OCI-LY7 (cell line): ENCODE results near the gene SLC16A12. TPM values are rescaled to one million over a fixed set of nuclear protein-coding genes. Genes with fewer than 3 reads are reported as not detected.

Experiments used
- BruUV-seq: library from RNA; stranded (reverse); fragments of 400-500 nt; replicated peaks from 2 replicates; lab custom pipeline; 2021; lab: Mats Ljungman, UMichigan
- CTCF ChIA-PET: fragments of 300-600 bp; sonication (Branson Sonifier 250); formaldehyde crosslinking; loops from one replicate; lab custom pipeline; 2022; ENCODE audit warnings: antibody characterized with exemption; ENCODE audit not compliant: unreplicated experiment; lab: Charles Lee
- POLR2A ChIA-PET: fragments of 300-600 bp; sonication (Branson Sonifier 250); formaldehyde crosslinking; loops from one replicate; lab custom pipeline; 2022; ENCODE audit warnings: antibody characterized with exemption; lab: Charles Lee
- DNase-seq: peaks from one replicate; pipeline ENCODE4 v3.0.0-alpha.2; 2015; ENCODE audit warnings: low spot score
- H2AFZ ChIP-seq: fragments of 200-600 bp; sonication (generic), shearing (Covaris generic); 2 replicates; pipeline ENCODE4 v1.6.1; 2014; ENCODE audit warnings: mild to moderate bottlenecking, antibody characterized with exemption, low read length, moderate library complexity
- H3K27ac ChIP-seq: fragments of 200-600 bp; sonication (generic); 2 replicates; pipeline ENCODE4 v1.5.1; 2014; ENCODE audit warnings: mixed run types, low read depth, mild to moderate bottlenecking, moderate library complexity, low read length, inconsistent platforms; ENCODE audit not compliant: poor library complexity, severe bottlenecking
- H3K36me3 ChIP-seq: fragments of 200-600 bp; sonication (generic); 2 replicates; pipeline ENCODE4 v1.6.1; 2014; ENCODE audit warnings: mild to moderate bottlenecking, antibody characterized with exemption, low read length, moderate library complexity, mixed read lengths; ENCODE audit not compliant: insufficient read depth
- H3K4me1 ChIP-seq: fragments of 200-600 bp; sonication (generic); 2 replicates; pipeline ENCODE4 v1.5.1; 2014; ENCODE audit warnings: mild to moderate bottlenecking, low read length; ENCODE audit not compliant: insufficient read depth, poor library complexity, severe bottlenecking
- H3K4me2 ChIP-seq: fragments of 200-600 bp; sonication (generic); 2 replicates; pipeline ENCODE4 v1.6.1; 2014; ENCODE audit warnings: mild to moderate bottlenecking, low read length
- H3K4me3 ChIP-seq: fragments of 200-600 bp; sonication (generic); 2 replicates; pipeline ENCODE4 v1.5.1; 2014; ENCODE audit warnings: mild to moderate bottlenecking, low read depth, low read length; ENCODE audit not compliant: poor library complexity, severe bottlenecking
- H3K79me2 ChIP-seq: fragments of 200-600 bp; sonication (generic); 2 replicates; pipeline ENCODE4 v1.6.1; 2016; ENCODE audit warnings: low read depth, mild to moderate bottlenecking, low read length, moderate library complexity, mixed read lengths; ENCODE audit not compliant: insufficient read depth
- H3K9me2 ChIP-seq: fragments of 200-600 bp; sonication (generic); 2 replicates; pipeline ENCODE4 v1.6.1; 2016; ENCODE audit warnings: mild to moderate bottlenecking, low read length, mixed read lengths; ENCODE audit not compliant: insufficient read depth
- H3K9me3 ChIP-seq: fragments of 200-600 bp; sonication (generic); 2 replicates; pipeline ENCODE4 v1.6.1; 2014; ENCODE audit warnings: mild to moderate bottlenecking, mixed run types, low read length, mixed read lengths
- H4K20me1 ChIP-seq: fragments of 200-600 bp; sonication (generic); 2 replicates; pipeline ENCODE4 v1.6.1; 2014; ENCODE audit warnings: mild to moderate bottlenecking, antibody characterized with exemption, low read length, moderate library complexity, mixed read lengths; ENCODE audit not compliant: insufficient read depth
- EZH2phosphoT487 ChIP-seq: fragments of 200-600 bp; sonication (generic); IDR thresholded peaks from 2 replicates; pipeline ENCODE4 v1.6.1; 2018; ENCODE audit warnings: low read depth, borderline replicate concordance, mild to moderate bottlenecking, mixed run types, antibody characterized with exemption, low read length, moderate library complexity, mixed read lengths
- intact Hi-C: fragments of 100-400 bp; cut with micrococcal nuclease; formaldehyde crosslinking; loops from one replicate; pipeline ENCODE4 v1.10.0; 2022; ENCODE audit not compliant: unreplicated experiment
- total RNA-seq, 2 experiments: library from RNA; depleted of rRNA in 1 of 2; stranded (reverse); fragments of >200 nt in 1 of 2; shearing (Covaris generic) in 1 of 2; gene quantifications; 2 replicates each; pipeline ENCODE4 v1.2.3, GENCODE V29; 2014 to 2022
- TF ChIP-seq, protein P1 (sequence below): fragments of 200-600 bp; sonication (generic); conservative IDR thresholded peaks from 2 replicates; pipeline ENCODE4 v1.5.1; 2014; ENCODE audit warnings: mild to moderate bottlenecking, antibody characterized with exemption, low read length, moderate library complexity, mixed read lengths

Gene SLC16A12
- total RNA-seq, 2 experiments from 2014 or later = not detected

DNA sequence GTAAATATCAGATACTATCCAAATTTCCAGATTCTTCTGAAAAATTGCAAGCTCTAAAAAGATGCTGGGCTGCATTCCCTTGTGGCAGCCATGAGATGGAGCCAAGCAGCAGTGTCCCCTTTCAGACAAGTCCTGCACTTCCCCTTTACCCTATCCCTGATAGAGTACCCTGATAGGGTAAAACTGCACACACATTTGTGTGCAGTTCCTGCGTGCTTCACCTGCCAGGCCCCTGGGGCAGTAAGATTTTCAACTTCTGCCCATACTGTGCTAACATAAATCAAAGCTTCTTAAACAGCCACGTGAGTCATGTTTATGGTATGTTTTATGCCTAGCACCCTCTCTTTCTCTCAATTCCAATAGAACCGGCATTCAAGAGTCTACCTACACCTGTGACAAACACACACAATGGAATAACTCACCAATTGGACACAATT lies 68.8 kb downstream of the SLC16A12 start:
- Histone ChIP-seq H3K27ac (no peak overlapping the region), H4K20me1 (no peaks in the 10 kb centered on the region), H2AFZ (no peak overlapping the region), H3K36me3 (no peaks in the 10 kb centered on the region), H3K4me3 (no peak overlapping the region), H3K9me2 (no peaks in the 10 kb centered on the region), H3K9me3 (no peaks in the 10 kb centered on the region), H3K4me1 (no peaks in the 10 kb centered on the region), H3K4me2 (no peak overlapping the region), H3K79me2 (no peaks in the 10 kb centered on the region)
- CTCF ChIA-PET = no interaction called here
- intact Hi-C loops = no loop called here
- BruUV-seq = no TSS peak
- POLR2A ChIA-PET = no interaction called here
- TF ChIP-seq, protein P1, sequence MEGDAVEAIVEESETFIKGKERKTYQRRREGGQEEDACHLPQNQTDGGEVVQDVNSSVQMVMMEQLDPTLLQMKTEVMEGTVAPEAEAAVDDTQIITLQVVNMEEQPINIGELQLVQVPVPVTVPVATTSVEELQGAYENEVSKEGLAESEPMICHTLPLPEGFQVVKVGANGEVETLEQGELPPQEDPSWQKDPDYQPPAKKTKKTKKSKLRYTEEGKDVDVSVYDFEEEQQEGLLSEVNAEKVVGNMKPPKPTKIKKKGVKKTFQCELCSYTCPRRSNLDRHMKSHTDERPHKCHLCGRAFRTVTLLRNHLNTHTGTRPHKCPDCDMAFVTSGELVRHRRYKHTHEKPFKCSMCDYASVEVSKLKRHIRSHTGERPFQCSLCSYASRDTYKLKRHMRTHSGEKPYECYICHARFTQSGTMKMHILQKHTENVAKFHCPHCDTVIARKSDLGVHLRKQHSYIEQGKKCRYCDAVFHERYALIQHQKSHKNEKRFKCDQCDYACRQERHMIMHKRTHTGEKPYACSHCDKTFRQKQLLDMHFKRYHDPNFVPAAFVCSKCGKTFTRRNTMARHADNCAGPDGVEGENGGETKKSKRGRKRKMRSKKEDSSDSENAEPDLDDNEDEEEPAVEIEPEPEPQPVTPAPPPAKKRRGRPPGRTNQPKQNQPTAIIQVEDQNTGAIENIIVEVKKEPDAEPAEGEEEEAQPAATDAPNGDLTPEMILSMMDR = peak; percentile 46; the same call in 1 of the 2 replicates
- TF ChIP-seq EZH2phosphoT487 = no peak
- DNase-seq = peak; percentile 13

DNA sequence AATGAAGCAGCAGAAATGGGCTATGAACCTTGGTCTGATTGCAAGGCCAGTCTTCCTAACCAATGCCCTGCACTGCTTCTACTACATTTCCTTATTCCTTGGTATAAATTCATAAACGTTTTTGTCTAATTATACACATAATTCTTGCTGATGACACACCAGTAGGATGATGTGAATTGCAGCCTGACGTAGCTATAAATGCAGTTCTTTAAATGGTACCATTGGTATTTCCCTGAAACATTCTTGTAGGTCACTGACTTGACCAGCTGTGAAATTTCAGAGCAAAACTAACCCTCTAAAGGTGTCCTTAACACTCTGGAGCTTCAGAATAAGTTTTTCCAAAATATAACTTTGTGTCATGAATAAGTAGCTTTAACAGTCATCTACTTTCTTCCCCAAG lies 70.2 kb downstream of the SLC16A12 start:
- TF ChIP-seq, protein P1 = no peak
- TF ChIP-seq EZH2phosphoT487 = no peak
- ChIA-PET POLR2A (no interaction called here), CTCF (no interaction called here)
- H3K27ac ChIP-seq = no peak overlapping the region
- H3K4me1 ChIP-seq = no peaks in the 10 kb centered on the region
- no peak overlapping the region for H2AFZ ChIP-seq
- H3K79me2 ChIP-seq = no peaks in the 10 kb centered on the region
- no peaks in the 10 kb centered on the region for H3K9me2 ChIP-seq
- H3K9me3 ChIP-seq = no peaks in the 10 kb centered on the region
- H3K4me2 ChIP-seq = no peak overlapping the region
- no TSS peak for BruUV-seq
- intact Hi-C loops = no loop called here
- H3K36me3 ChIP-seq = no peaks in the 10 kb centered on the region
- no peak overlapping the region for H3K4me3 ChIP-seq
- H4K20me1 ChIP-seq = no peaks in the 10 kb centered on the region
- no peak for DNase-seq

DNA sequence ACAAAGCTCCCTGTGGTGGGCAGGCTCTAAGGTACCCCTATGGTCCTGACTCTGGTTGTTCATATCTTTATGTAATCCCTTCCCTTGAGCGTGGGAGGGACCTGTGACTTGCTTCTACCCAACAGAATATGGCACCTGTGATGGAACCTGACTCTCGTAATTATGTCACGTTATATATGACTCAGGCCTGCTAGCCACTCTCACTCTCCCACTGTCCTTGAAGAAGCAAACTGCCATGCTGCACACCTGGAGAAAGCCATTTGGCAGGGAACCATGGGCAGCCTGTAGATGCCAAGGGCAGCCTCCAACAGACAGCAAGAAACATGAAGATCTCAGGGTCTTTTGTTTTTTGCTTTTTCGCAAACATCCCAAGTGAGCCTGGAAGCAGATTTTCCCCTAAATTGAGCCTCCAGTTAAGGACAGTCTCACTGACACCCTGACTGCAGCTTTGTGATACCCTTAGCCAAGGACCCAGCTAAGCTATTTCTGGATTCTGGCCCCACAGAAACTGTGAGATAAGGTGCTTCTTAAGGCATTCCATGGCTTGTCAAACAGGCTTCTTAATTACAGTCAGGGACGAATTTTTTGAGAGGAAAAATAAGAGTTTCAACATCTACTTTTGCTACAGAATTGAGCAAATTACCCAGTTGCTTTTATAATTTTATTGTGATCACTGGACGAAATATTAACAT lies 71.4 kb downstream of the SLC16A12 start:
- BruUV-seq = no TSS peak

More for the DNA sequence above, 71.4 kb downstream of the SLC16A12 start:
- Histone ChIP-seq H3K9me3 (no peaks in the 10 kb centered on the region), H2AFZ (no peak overlapping the region), H3K36me3 (no peaks in the 10 kb centered on the region), H4K20me1 (no peaks in the 10 kb centered on the region), H3K79me2 (no peaks in the 10 kb centered on the region), H3K4me2 (no peak overlapping the region), H3K9me2 (no peaks in the 10 kb centered on the region), H3K4me1 (no peaks in the 10 kb centered on the region), H3K27ac (no peak overlapping the region), H3K4me3 (no peak overlapping the region)
- POLR2A ChIA-PET = interaction anchor here (1.1 kb wide), 1 partner anchor 139 kb away, joined by 4 read pairs; no protein-coding TSS in a partner anchor
- intact Hi-C loops = no loop called here
- CTCF ChIA-PET = no interaction called here
- TF ChIP-seq, protein P1 = no peak
- TF ChIP-seq EZH2phosphoT487 = no peak
- DNase-seq = no peak
